Measurements from ENCODE around the gene ACAP3. TPM values are rescaled to one million over a fixed set of nuclear protein-coding genes. Genes with fewer than 3 reads are reported as not detected.

ACAP3 gene
- total and polyA plus RNA-seq, 10 donors: 12.6 to 89.7 (median 41.5) TPM

DNA sequence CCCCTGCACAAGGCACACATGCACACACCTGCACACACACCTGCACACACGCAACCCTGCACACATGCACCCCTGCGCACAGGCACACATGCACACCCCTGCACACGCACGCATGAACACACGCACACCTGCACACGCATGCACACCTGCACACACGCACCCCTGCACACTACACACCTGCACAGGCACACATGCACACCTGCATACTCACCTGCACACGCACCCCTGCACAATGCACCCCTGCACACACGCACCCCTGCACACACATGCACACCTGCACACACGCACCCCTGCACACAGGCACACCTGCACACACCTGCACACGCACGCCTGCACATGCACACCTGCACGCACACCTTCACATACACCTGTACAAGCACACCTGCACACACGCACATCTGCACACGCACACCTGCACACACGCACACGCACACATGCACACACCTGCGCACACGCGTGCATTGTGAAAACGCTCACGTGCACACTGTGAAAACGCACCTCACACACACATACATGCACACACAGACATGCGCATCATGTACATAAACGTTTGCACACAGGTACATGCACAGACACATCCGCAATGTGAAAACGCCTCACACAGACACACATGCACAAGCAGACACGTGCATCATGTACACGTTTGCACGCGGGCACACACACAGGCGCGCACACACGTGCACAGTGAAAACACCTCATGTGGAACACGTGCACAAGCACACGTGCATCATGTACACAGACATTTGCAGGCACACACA is 33.2 kb upstream of the ACAP3 start:
- no peaks in the 10 kb centered on the region for H3K9me3 ChIP-seq
- TF ChIP-seq POLR2AphosphoS5 (IDR thresholded peaks at IDR 0.05) (peak in 1 of 3 donors; percentile 22), POLR2A (IDR thresholded peaks at IDR 0.05) (no peak)
- 92 to 94% (median 94%) methylated on average over 34 to 36 of the region's 36 CpGs for WGBS, 5 donors
- peaks cover 0 to 18% (median 6%) of the 10 kb centered on the region in 6 donors for H3K4me1 ChIP-seq
- DNase-seq: no peak
- intact Hi-C loops (cut with DNase I; ENCODE audit: low total_unique reads): no loop called here
- peaks cover 0 to 60% (median 19%) of the 10 kb centered on the region in 6 donors for H3K36me3 ChIP-seq
- no peak overlapping the region for H3K27ac ChIP-seq
- H3K27me3 ChIP-seq (replicated peaks in 1 of 7): no peaks in the 10 kb centered on the region
- H3K4me3 ChIP-seq: no peak overlapping the region

DNA sequence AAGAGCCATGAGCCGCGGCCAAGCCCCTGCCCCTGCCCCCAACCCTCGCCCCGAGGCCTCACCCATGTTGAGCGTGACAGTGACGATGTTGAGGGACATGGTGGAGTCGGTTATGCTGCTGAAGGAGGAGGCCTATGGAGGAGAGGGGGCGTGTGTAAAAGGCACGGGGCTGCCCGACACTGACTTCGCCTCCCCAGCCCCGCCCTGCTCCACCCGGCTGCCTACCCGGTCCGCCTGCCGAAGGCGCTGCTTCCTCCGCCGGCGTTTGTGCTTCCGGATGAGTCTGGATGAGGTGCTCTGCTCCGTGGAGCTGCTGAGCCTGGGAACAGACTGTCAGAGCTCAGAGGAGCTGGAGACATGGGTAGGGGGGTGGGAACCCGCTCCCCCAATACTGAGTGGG is 32.5 kb upstream of the ACAP3 start:
- H3K4me1 ChIP-seq: peaks cover 0 to 16% (median 5%) of the 10 kb centered on the region in 6 donors
- DNase-seq: no peak
- H3K27ac ChIP-seq: no peak overlapping the region
- no peaks in the 10 kb centered on the region for H3K27me3 ChIP-seq (replicated peaks in 1 of 7)
- no peak for TF ChIP-seq POLR2A (IDR thresholded peaks at IDR 0.05)
- TF ChIP-seq POLR2AphosphoS5 (IDR thresholded peaks at IDR 0.05): no peak
- TF ChIP-seq, protein P1, sequence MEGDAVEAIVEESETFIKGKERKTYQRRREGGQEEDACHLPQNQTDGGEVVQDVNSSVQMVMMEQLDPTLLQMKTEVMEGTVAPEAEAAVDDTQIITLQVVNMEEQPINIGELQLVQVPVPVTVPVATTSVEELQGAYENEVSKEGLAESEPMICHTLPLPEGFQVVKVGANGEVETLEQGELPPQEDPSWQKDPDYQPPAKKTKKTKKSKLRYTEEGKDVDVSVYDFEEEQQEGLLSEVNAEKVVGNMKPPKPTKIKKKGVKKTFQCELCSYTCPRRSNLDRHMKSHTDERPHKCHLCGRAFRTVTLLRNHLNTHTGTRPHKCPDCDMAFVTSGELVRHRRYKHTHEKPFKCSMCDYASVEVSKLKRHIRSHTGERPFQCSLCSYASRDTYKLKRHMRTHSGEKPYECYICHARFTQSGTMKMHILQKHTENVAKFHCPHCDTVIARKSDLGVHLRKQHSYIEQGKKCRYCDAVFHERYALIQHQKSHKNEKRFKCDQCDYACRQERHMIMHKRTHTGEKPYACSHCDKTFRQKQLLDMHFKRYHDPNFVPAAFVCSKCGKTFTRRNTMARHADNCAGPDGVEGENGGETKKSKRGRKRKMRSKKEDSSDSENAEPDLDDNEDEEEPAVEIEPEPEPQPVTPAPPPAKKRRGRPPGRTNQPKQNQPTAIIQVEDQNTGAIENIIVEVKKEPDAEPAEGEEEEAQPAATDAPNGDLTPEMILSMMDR (IDR thresholded peaks at IDR 0.05 in 8 of 11, conservative IDR thresholded peaks at IDR 0.05 in 3 of 11): no peak
- H3K4me3 ChIP-seq: no peak overlapping the region
- no peaks in the 10 kb centered on the region for H3K9me3 ChIP-seq
- peaks cover 0 to 67% (median 19%) of the 10 kb centered on the region in 6 donors for H3K36me3 ChIP-seq
- 87 to 96% (median 90%) methylated on average over 15 to 23 of the region's 23 CpGs for WGBS, 5 donors
- intact Hi-C loops (cut with DNase I; ENCODE audit: low total_unique reads): no loop called here

DNA sequence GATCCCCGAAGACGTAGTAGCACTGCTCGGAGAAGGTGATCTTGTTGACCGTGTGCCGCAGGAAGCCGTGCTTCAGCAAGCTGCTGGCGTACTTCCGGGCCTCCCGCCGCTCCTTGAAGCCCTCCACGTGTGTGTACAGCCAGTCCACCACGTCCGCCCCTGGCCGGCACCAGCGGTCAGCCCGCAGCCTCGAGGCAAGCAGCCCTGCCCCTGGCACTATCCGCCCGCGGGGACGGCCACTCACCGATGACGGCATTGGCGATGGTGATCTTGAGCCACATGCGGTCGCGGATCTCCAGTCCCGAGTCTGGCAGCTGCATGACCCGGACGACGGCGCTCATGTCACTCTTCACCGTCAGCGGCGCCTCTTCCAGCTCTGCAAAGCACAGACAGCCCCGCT is 30.5 kb upstream of the ACAP3 start:
- no peak overlapping the region for H3K4me3 ChIP-seq
- WGBS, 5 donors: 92 to 97% (median 96%) methylated on average over 4 to 36 of the region's 36 CpGs
- DNase-seq: no peak
- H3K9me3 ChIP-seq: no peaks in the 10 kb centered on the region
- no peak overlapping the region for H3K27ac ChIP-seq
- H3K4me1 ChIP-seq: peaks cover 0 to 19% (median 4%) of the 10 kb centered on the region in 6 donors
- peaks cover 0 to 67% (median 19%) of the 10 kb centered on the region in 6 donors for H3K36me3 ChIP-seq
- TF ChIP-seq, protein P1 (IDR thresholded peaks at IDR 0.05 in 8 of 11, conservative IDR thresholded peaks at IDR 0.05 in 3 of 11): no peak
- TF ChIP-seq POLR2A (IDR thresholded peaks at IDR 0.05): no peak
- TF ChIP-seq POLR2AphosphoS5 (IDR thresholded peaks at IDR 0.05): no peak
- no peaks in the 10 kb centered on the region for H3K27me3 ChIP-seq (replicated peaks in 1 of 7)
- intact Hi-C loops (cut with DNase I; ENCODE audit: low total_unique reads): no loop called here

DNA sequence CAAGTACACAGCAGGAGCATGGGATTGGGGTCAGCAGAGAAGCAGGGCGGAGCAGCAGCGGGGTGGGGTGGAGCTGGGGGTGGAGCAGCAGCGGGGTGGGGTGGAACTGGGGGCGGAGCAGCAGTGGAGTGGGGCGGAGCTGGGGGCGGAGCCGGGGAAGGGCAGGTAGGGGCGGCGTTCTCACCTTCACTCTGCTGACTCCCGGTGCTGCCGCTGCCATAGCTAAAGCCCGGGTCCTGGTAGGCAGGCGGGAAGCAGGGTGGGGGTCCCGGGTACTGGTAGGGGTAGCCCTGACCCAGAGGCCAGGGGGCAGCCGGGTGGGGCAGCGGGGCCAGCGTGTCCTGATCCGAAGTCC is 30.0 kb upstream of the ACAP3 start:
- DNase-seq: no peak
- 82 to 95% (median 91%) methylated on average over 14 to 18 of the region's 18 CpGs for WGBS, 5 donors
- intact Hi-C loops (cut with DNase I; ENCODE audit: low total_unique reads): no loop called here
- Histone ChIP-seq H3K27ac (no peak overlapping the region), H3K27me3 (replicated peaks in 1 of 7) (no peaks in the 10 kb centered on the region), H3K36me3 (peaks cover 0 to 67% (median 19%) of the 10 kb centered on the region in 6 donors), H3K4me1 (peaks cover 0 to 19% (median 4%) of the 10 kb centered on the region in 6 donors), H3K4me3 (no peak overlapping the region), H3K9me3 (no peaks in the 10 kb centered on the region)
- no peak for TF ChIP-seq POLR2AphosphoS5 (IDR thresholded peaks at IDR 0.05)
- TF ChIP-seq POLR2A (IDR thresholded peaks at IDR 0.05): no peak
- TF ChIP-seq, protein P1 (IDR thresholded peaks at IDR 0.05 in 8 of 11, conservative IDR thresholded peaks at IDR 0.05 in 3 of 11): no peak
